ENCODE results near the gene PGF. TPM values are rescaled to one million over a fixed set of nuclear protein-coding genes. Genes with fewer than 3 reads are reported as not detected.
"Not testable (repeated sequence)": the region's sequence is repeated elsewhere in the genome, so short reads cannot be mapped to it uniquely, and the experiment has no call there.

The PGF gene
- under 1 TPM in 1 of 2 experiments, not detected in 1; 0.21 TPM for total RNA-seq

GRCh38 chr14:74955229-74956026, at the start of gene PGF:
Gene PGF, minus strand, starts transcription at chr14:74955597. Its CDS starts 355 bp downstream, at chr14:74955242.
- POLR2A ChIA-PET, result interaction anchor here (0.7 kb wide), 1 partner anchor 16 kb away, joined by 3 read pairs; no protein-coding TSS in a partner anchor
- peaks cover 8% of the 10 kb centered on the region for H3K4me1 Mint-ChIP-seq (ENCODE audit: low read depth)
- CTCF ChIA-PET, result interaction anchor here (0.7 to 2.9 kb wide), 3 partner anchors 10 to 133 kb away, joined by 3 to 18 read pairs (median 10); no protein-coding TSS in a partner anchor
- ATAC-seq, result peak; percentile 76
- H3K4me3 Mint-ChIP-seq, result peak within 1 kb of the TSS; percentile 38
- no peaks in the 10 kb centered on the region for H3K9me3 Mint-ChIP-seq (ENCODE audit: insufficient read depth)
- DNase-seq, result peak; percentile 40
- peaks cover 12% of the 10 kb centered on the region for H3K27me3 Mint-ChIP-seq (ENCODE audit: low read depth)
- H3K27ac Mint-ChIP-seq, result no peak within 1 kb of the TSS
- no peaks in the 10 kb centered on the region for H3K36me3 Mint-ChIP-seq (ENCODE audit: low read depth)

GRCh38 chr14:75003250-75004027, 48.0 kb upstream of the PGF start:
- Mint-ChIP-seq H3K4me1 (ENCODE audit: low read depth) (peaks cover 37% of the 10 kb centered on the region), H3K9me3 (ENCODE audit: insufficient read depth) (peaks cover 5% of the 10 kb centered on the region), H3K36me3 (ENCODE audit: low read depth) (peaks cover 54% of the 10 kb centered on the region), H3K27ac (peak overlapping the region; percentile 94), H3K27me3 (ENCODE audit: low read depth) (no peaks in the 10 kb centered on the region), H3K4me3 (peak overlapping the region; percentile 91)
- ChIA-PET CTCF (interaction anchor here (0.6 to 2.4 kb wide), 11 partner anchors 10 to 241 kb away, joined by 3 to 16 read pairs (median 5); no protein-coding TSS in a partner anchor), POLR2A (interaction anchor here (0.6 to 2.5 kb wide), 7 partner anchors 8 to 347 kb away, joined by 3 to 14 read pairs (median 4); partner anchors contain the start of gene ACYP1)
- DNase-seq (no peak), ATAC-seq (no peak)

- ATAC-seq, result peak; percentile 98
- peaks cover 35% of the 10 kb centered on the region for H3K4me1 Mint-ChIP-seq (ENCODE audit: low read depth)
- H3K27ac Mint-ChIP-seq, result peak within 1 kb of the TSS; percentile 94
- CTCF ChIA-PET, result interaction anchor here (0.6 to 2.4 kb wide), 7 partner anchors 10 to 141 kb away, joined by 4 to 16 read pairs (median 7); no protein-coding TSS in a partner anchor
- POLR2A ChIA-PET, result interaction anchor here (0.6 to 2.5 kb wide), 6 partner anchors 9 to 61 kb away, joined by 3 to 14 read pairs (median 5); partner anchors contain the start of gene ACYP1
- H3K4me3 Mint-ChIP-seq, result peak within 1 kb of the TSS; percentile 91
- peak; percentile 100 for DNase-seq
- H3K9me3 Mint-ChIP-seq (ENCODE audit: insufficient read depth), result peaks cover 5% of the 10 kb centered on the region
- no peaks in the 10 kb centered on the region for H3K27me3 Mint-ChIP-seq (ENCODE audit: low read depth)
- H3K36me3 Mint-ChIP-seq (ENCODE audit: low read depth), result peaks cover 46% of the 10 kb centered on the region
These were observed 47.2 kb upstream of the PGF start, which contains the start of gene EIF2B2 for GRCh38 chr14:75002392-75003249. Gene EIF2B2, plus strand, starts transcription at chr14:75002921. Its CDS starts 70 bp downstream, at chr14:75002991.

GRCh38 chr14:75001899-75002298, 46.5 kb upstream of the PGF start:
- Mint-ChIP-seq H3K4me1 (ENCODE audit: low read depth) (peaks cover 33% of the 10 kb centered on the region), H3K36me3 (ENCODE audit: low read depth) (peaks cover 40% of the 10 kb centered on the region), H3K4me3 (peak overlapping the region; percentile 91), H3K27ac (peak overlapping the region; percentile 94), H3K9me3 (ENCODE audit: insufficient read depth) (peaks cover 5% of the 10 kb centered on the region), H3K27me3 (ENCODE audit: low read depth) (no peaks in the 10 kb centered on the region)
- DNase-seq (no peak), ATAC-seq (no peak)
- ChIA-PET CTCF (no interaction called here), POLR2A (interaction anchor here (0.6 to 2.5 kb wide), 4 partner anchors 9 to 62 kb away, joined by 3 to 14 read pairs (median 5); partner anchors contain the start of genes ACYP1 and MLH3)

- H3K4me3 Mint-ChIP-seq, result no peak overlapping the region
- ATAC-seq (no peak), DNase-seq (no peak)
- H3K4me1 Mint-ChIP-seq (ENCODE audit: low read depth), result peaks cover 31% of the 10 kb centered on the region
- CTCF ChIA-PET, result no interaction called here
- no peak overlapping the region for H3K27ac Mint-ChIP-seq
- peaks cover 33% of the 10 kb centered on the region for H3K36me3 Mint-ChIP-seq (ENCODE audit: low read depth)
- POLR2A ChIA-PET, result interaction anchor here (2.0 kb wide), 1 partner anchor 10 kb away, joined by 6 read pairs; no protein-coding TSS in a partner anchor
- peaks cover 5% of the 10 kb centered on the region for H3K9me3 Mint-ChIP-seq (ENCODE audit: insufficient read depth)
- no peaks in the 10 kb centered on the region for H3K27me3 Mint-ChIP-seq (ENCODE audit: low read depth)
These were observed 45.9 kb upstream of the PGF start for GRCh38 chr14:75001261-75001660.

GRCh38 chr14:74995781-74996180, 40.4 kb upstream of the PGF start:
- H3K4me3 Mint-ChIP-seq; H3K4me1 Mint-ChIP-seq (ENCODE audit: low read depth); H3K27ac Mint-ChIP-seq; DNase-seq; H3K36me3 Mint-ChIP-seq (ENCODE audit: low read depth); H3K9me3 Mint-ChIP-seq (ENCODE audit: insufficient read depth); POLR2A ChIA-PET; ATAC-seq; H3K27me3 Mint-ChIP-seq (ENCODE audit: low read depth); CTCF ChIA-PET: not testable (repeated sequence)

GRCh38 chr14:74994182-74994581, 38.8 kb upstream of the PGF start:
- H3K4me3 Mint-ChIP-seq; H3K27ac Mint-ChIP-seq; H3K36me3 Mint-ChIP-seq (ENCODE audit: low read depth); H3K4me1 Mint-ChIP-seq (ENCODE audit: low read depth); H3K9me3 Mint-ChIP-seq (ENCODE audit: insufficient read depth); ATAC-seq; POLR2A ChIA-PET; H3K27me3 Mint-ChIP-seq (ENCODE audit: low read depth); CTCF ChIA-PET; DNase-seq: not testable (repeated sequence)

- Mint-ChIP-seq H3K27me3 (ENCODE audit: low read depth) (peaks cover 2% of the 10 kb centered on the region), H3K27ac (no peak overlapping the region), H3K4me3 (no peak overlapping the region), H3K4me1 (ENCODE audit: low read depth) (no peaks in the 10 kb centered on the region), H3K36me3 (ENCODE audit: low read depth) (no peaks in the 10 kb centered on the region), H3K9me3 (ENCODE audit: insufficient read depth) (no peaks in the 10 kb centered on the region)
- ChIA-PET CTCF (interaction anchor here (0.8 to 1.9 kb wide), 3 partner anchors 42 to 128 kb away, joined by 3 to 6 read pairs (median 5); no protein-coding TSS in a partner anchor), POLR2A (no interaction called here)
- DNase-seq (no peak), ATAC-seq (no peak)
These were observed 33.6 kb upstream of the PGF start for GRCh38 chr14:74988993-74989392.

GRCh38 chr14:74988131-74988530, 32.7 kb upstream of the PGF start:
- CTCF ChIA-PET, result interaction anchor here (1.6 kb wide), 1 partner anchor 100 kb away, joined by 5 read pairs; no protein-coding TSS in a partner anchor
- POLR2A ChIA-PET, result no interaction called here
- ATAC-seq, result no peak
- Mint-ChIP-seq H3K27ac (no peak overlapping the region), H3K4me1 (ENCODE audit: low read depth) (no peaks in the 10 kb centered on the region), H3K27me3 (ENCODE audit: low read depth) (peaks cover under 1% of the 10 kb centered on the region), H3K4me3 (no peak overlapping the region), H3K36me3 (ENCODE audit: low read depth) (no peaks in the 10 kb centered on the region), H3K9me3 (ENCODE audit: insufficient read depth) (no peaks in the 10 kb centered on the region)
- DNase-seq, result no peak

- CTCF ChIA-PET, result no interaction called here
- Mint-ChIP-seq H3K27me3 (ENCODE audit: low read depth) (peaks cover 4% of the 10 kb centered on the region), H3K27ac (no peak overlapping the region), H3K4me1 (ENCODE audit: low read depth) (no peaks in the 10 kb centered on the region), H3K4me3 (no peak overlapping the region), H3K9me3 (ENCODE audit: insufficient read depth) (no peaks in the 10 kb centered on the region), H3K36me3 (ENCODE audit: low read depth) (no peaks in the 10 kb centered on the region)
- POLR2A ChIA-PET, result no interaction called here
- no peak for DNase-seq
- ATAC-seq, result no peak
These were observed 30.4 kb upstream of the PGF start for GRCh38 chr14:74985806-74986205.

- Mint-ChIP-seq H3K9me3 (ENCODE audit: insufficient read depth) (no peaks in the 10 kb centered on the region), H3K27me3 (ENCODE audit: low read depth) (peaks cover 4% of the 10 kb centered on the region), H3K4me1 (ENCODE audit: low read depth) (no peaks in the 10 kb centered on the region), H3K36me3 (ENCODE audit: low read depth) (no peaks in the 10 kb centered on the region), H3K27ac (no peak overlapping the region), H3K4me3 (no peak overlapping the region)
- DNase-seq (no peak), ATAC-seq (no peak)
- CTCF ChIA-PET, result no interaction called here
- POLR2A ChIA-PET, result interaction anchor here (0.5 kb wide), 1 partner anchor 161 kb away, joined by 3 read pairs; no protein-coding TSS in a partner anchor
These were observed 29.6 kb upstream of the PGF start for GRCh38 chr14:74985028-74985310.

Measured in activated CD8-positive, alpha-beta T cell treated with anti-CD3 and anti-CD28 coated beads, Interleukin-2, amount 10 ng/mL, durations not matched to agents 7 days and 5 days (primary cell).